PC-3 (cell line): Measurements from ENCODE around the gene PASK.

ENCODE experiments used
- EZH2 ChIP-seq: fragments of 300-600 bp; sonication (generic); IDR thresholded peaks from one replicate; pipeline ENCODE4 v1.6.1; 2017; ENCODE audit warnings: antibody characterized with exemption, mild to moderate bottlenecking, low read length; ENCODE audit not compliant: unreplicated experiment
- EZH2phosphoT487 ChIP-seq: fragments of 300-600 bp; sonication (generic); IDR thresholded peaks from 2 replicates; pipeline ENCODE4 v1.6.1; 2018; ENCODE audit warnings: mild to moderate bottlenecking, antibody characterized with exemption, low read length, borderline replicate concordance
- TF ChIP-seq, protein P1 (sequence below): fragments of 300-600 bp; sonication (generic); conservative IDR thresholded peaks from 2 replicates; pipeline ENCODE4 v1.5.1; 2017; ENCODE audit warnings: antibody characterized with exemption, low read depth, mild to moderate bottlenecking, low read length

GRCh38 chr2:241195506-241196130 lies 46.3 kb upstream of the PASK start:
- TF ChIP-seq, protein P1, sequence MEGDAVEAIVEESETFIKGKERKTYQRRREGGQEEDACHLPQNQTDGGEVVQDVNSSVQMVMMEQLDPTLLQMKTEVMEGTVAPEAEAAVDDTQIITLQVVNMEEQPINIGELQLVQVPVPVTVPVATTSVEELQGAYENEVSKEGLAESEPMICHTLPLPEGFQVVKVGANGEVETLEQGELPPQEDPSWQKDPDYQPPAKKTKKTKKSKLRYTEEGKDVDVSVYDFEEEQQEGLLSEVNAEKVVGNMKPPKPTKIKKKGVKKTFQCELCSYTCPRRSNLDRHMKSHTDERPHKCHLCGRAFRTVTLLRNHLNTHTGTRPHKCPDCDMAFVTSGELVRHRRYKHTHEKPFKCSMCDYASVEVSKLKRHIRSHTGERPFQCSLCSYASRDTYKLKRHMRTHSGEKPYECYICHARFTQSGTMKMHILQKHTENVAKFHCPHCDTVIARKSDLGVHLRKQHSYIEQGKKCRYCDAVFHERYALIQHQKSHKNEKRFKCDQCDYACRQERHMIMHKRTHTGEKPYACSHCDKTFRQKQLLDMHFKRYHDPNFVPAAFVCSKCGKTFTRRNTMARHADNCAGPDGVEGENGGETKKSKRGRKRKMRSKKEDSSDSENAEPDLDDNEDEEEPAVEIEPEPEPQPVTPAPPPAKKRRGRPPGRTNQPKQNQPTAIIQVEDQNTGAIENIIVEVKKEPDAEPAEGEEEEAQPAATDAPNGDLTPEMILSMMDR, result no peak
- no peak for TF ChIP-seq EZH2phosphoT487
- TF ChIP-seq EZH2, result no peak
